K562 (cell line): ENCODE data around the gene DGLUCY. TPM values are rescaled to one million over a fixed set of nuclear protein-coding genes. Genes with fewer than 3 reads are reported as not detected.

Experiments
- AFF1 ChIP-seq, 2 experiments: fragments of 450-650 bp; IDR thresholded peaks; 2 replicates each; pipeline ENCODE4 v1.6.1; 2018; ENCODE audit warnings: mild to moderate bottlenecking in 2 of 2, low read depth in 1 of 2; ENCODE audit not compliant: partially characterized antibody in 2 of 2
- MAFG ChIP-seq: fragments of 450-650 bp; conservative IDR thresholded peaks from 2 replicates; pipeline ENCODE4 v1.6.1; 2016; ENCODE audit warnings: missing genetic modification characterization, missing compliant biosample characterization
- PURB ChIP-seq: sonication (generic); formaldehyde crosslinking; IDR thresholded peaks from 2 replicates; pipeline ENCODE4 v1.9.0; 2021; ENCODE audit warnings: low read depth, mild to moderate bottlenecking, missing genetic modification reagents
- TAF15 ChIP-seq: fragments of 200-400 bp; formaldehyde crosslinking; IDR thresholded peaks from 2 replicates; pipeline ENCODE4 v1.6.1; 2017; ENCODE audit warnings: mild to moderate bottlenecking, low read depth, low read length, moderate library complexity
- TEAD1 ChIP-seq, 2 experiments: fragments of 450-650 bp in 1 of 2; sonication (generic) in 1 of 2; formaldehyde crosslinking; IDR thresholded peaks; 2 replicates each; pipeline versions ENCODE4 v1.4.0 to v1.8.0; 2020 to 2022; ENCODE audit warnings: mild to moderate bottlenecking in 2 of 2, missing genetic modification reagents in 1 of 2
- ZBTB9 ChIP-seq: fragments of 450-650 bp; formaldehyde crosslinking; IDR thresholded peaks from 2 replicates; pipeline ENCODE4 v1.4.0; 2020; ENCODE audit warnings: mild to moderate bottlenecking, moderate library complexity
- ZKSCAN1 ChIP-seq: fragments of 150-350 bp; IDR thresholded peaks from 2 replicates; pipeline ENCODE4 v1.6.1; 2016; ENCODE audit warnings: low read depth, low read length
- polyA plus RNA-seq, 8 experiments: library from polyadenylated mRNA; depleted of rRNA in 4 of 8; stranded (reverse) in 5 of 8; unstranded in 3 of 8; fragments of >200 nt; fragmentation: Nextera tagmentation in 2 of 8; fragmentation: Illumina TruSeq in 1 of 8; extraction: Ambion mirVana in 2 of 8; extraction: Trizol in 1 of 8; gene quantifications; 2 replicates each; pipeline versions ENCODE4 v1.2.1 to v1.2.3, GENCODE V29; 2011 to 2014; ENCODE audit warnings: inconsistent platforms in 1 of 8, missing spikeins in 1 of 8
- total RNA-seq, 7 experiments: library from RNA; depleted of rRNA in 6 of 7; stranded (reverse); fragments of >200 nt in 6 of 7; fragmentation: Illumina TruSeq in 2 of 7; extraction: Trizol in 2 of 7; gene quantifications; 2 replicates each; pipeline versions ENCODE4 v1.2.1 to v1.2.3, GENCODE V29; 2011 to 2021; ENCODE audit warnings: low replicate concordance in 1 of 7
- TF ChIP-seq, protein P1 (sequence below): fragments of 200-600 bp; sonication (generic); IDR thresholded peaks from one replicate; pipeline ENCODE4 v1.6.1; 2012; ENCODE audit warnings: mild to moderate bottlenecking, low read depth, low read length, inconsistent platforms
- TF ChIP-seq, protein P2 (sequence below): fragments of 450-650 bp; IDR thresholded peaks from 2 replicates; pipeline ENCODE4 v1.6.1; 2017; ENCODE audit warnings: mild to moderate bottlenecking, moderate library complexity

The DGLUCY gene
- total and polyA plus RNA-seq, 9 of the 15 experiments (the other 6 are each of a cell fraction or from before 2014, with no cell fraction given), result 9.9 to 28.4 (median 21.0) TPM

- TF ChIP-seq, protein P1, sequence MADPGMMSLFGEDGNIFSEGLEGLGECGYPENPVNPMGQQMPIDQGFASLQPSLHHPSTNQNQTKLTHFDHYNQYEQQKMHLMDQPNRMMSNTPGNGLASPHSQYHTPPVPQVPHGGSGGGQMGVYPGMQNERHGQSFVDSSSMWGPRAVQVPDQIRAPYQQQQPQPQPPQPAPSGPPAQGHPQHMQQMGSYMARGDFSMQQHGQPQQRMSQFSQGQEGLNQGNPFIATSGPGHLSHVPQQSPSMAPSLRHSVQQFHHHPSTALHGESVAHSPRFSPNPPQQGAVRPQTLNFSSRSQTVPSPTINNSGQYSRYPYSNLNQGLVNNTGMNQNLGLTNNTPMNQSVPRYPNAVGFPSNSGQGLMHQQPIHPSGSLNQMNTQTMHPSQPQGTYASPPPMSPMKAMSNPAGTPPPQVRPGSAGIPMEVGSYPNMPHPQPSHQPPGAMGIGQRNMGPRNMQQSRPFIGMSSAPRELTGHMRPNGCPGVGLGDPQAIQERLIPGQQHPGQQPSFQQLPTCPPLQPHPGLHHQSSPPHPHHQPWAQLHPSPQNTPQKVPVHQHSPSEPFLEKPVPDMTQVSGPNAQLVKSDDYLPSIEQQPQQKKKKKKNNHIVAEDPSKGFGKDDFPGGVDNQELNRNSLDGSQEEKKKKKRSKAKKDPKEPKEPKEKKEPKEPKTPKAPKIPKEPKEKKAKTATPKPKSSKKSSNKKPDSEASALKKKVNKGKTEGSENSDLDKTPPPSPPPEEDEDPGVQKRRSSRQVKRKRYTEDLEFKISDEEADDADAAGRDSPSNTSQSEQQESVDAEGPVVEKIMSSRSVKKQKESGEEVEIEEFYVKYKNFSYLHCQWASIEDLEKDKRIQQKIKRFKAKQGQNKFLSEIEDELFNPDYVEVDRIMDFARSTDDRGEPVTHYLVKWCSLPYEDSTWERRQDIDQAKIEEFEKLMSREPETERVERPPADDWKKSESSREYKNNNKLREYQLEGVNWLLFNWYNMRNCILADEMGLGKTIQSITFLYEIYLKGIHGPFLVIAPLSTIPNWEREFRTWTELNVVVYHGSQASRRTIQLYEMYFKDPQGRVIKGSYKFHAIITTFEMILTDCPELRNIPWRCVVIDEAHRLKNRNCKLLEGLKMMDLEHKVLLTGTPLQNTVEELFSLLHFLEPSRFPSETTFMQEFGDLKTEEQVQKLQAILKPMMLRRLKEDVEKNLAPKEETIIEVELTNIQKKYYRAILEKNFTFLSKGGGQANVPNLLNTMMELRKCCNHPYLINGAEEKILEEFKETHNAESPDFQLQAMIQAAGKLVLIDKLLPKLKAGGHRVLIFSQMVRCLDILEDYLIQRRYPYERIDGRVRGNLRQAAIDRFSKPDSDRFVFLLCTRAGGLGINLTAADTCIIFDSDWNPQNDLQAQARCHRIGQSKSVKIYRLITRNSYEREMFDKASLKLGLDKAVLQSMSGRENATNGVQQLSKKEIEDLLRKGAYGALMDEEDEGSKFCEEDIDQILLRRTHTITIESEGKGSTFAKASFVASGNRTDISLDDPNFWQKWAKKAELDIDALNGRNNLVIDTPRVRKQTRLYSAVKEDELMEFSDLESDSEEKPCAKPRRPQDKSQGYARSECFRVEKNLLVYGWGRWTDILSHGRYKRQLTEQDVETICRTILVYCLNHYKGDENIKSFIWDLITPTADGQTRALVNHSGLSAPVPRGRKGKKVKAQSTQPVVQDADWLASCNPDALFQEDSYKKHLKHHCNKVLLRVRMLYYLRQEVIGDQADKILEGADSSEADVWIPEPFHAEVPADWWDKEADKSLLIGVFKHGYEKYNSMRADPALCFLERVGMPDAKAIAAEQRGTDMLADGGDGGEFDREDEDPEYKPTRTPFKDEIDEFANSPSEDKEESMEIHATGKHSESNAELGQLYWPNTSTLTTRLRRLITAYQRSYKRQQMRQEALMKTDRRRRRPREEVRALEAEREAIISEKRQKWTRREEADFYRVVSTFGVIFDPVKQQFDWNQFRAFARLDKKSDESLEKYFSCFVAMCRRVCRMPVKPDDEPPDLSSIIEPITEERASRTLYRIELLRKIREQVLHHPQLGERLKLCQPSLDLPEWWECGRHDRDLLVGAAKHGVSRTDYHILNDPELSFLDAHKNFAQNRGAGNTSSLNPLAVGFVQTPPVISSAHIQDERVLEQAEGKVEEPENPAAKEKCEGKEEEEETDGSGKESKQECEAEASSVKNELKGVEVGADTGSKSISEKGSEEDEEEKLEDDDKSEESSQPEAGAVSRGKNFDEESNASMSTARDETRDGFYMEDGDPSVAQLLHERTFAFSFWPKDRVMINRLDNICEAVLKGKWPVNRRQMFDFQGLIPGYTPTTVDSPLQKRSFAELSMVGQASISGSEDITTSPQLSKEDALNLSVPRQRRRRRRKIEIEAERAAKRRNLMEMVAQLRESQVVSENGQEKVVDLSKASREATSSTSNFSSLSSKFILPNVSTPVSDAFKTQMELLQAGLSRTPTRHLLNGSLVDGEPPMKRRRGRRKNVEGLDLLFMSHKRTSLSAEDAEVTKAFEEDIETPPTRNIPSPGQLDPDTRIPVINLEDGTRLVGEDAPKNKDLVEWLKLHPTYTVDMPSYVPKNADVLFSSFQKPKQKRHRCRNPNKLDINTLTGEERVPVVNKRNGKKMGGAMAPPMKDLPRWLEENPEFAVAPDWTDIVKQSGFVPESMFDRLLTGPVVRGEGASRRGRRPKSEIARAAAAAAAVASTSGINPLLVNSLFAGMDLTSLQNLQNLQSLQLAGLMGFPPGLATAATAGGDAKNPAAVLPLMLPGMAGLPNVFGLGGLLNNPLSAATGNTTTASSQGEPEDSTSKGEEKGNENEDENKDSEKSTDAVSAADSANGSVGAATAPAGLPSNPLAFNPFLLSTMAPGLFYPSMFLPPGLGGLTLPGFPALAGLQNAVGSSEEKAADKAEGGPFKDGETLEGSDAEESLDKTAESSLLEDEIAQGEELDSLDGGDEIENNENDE, result no peak
- no peak for TF ChIP-seq TAF15
- peak; percentile 54 for TF ChIP-seq MAFG
- peak; percentile 99 for TF ChIP-seq ZBTB9 (CRISPR knock-in tag)
- TF ChIP-seq AFF1 (IDR thresholded peaks at IDR 0.05; ENCODE audit: low read depth in 1 of 2, partially characterized antibody in 2 of 2), result peak; percentile 3 to 40
- TF ChIP-seq PURB, result no peak
- TF ChIP-seq ZKSCAN1, result no peak
- TF ChIP-seq TEAD1 (CRISPR knock-in tag; IDR thresholded peaks at IDR 0.05), result peak in 1 of 2 experiments; percentile 98; a peak in 2 of 4 replicates
- TF ChIP-seq, protein P2, sequence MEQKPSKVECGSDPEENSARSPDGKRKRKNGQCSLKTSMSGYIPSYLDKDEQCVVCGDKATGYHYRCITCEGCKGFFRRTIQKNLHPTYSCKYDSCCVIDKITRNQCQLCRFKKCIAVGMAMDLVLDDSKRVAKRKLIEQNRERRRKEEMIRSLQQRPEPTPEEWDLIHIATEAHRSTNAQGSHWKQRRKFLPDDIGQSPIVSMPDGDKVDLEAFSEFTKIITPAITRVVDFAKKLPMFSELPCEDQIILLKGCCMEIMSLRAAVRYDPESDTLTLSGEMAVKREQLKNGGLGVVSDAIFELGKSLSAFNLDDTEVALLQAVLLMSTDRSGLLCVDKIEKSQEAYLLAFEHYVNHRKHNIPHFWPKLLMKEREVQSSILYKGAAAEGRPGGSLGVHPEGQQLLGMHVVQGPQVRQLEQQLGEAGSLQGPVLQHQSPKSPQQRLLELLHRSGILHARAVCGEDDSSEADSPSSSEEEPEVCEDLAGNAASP, result no peak
These were observed 154.1 kb downstream of the DGLUCY start (continued) for GRCh38 chr14:91267965-91268437.
